Hematopoietic multipotent progenitor cell (in vitro differentiated cells): ENCODE measurements around the gene SPIN2B. TPM values are rescaled to one million over a fixed set of nuclear protein-coding genes. Genes with fewer than 3 reads are reported as not detected.

Experiments used
- DNase-seq, 3 donors: peaks; one replicate each; pipeline ENCODE4 v3.0.0-alpha.2; 2011 to 2015; ENCODE audit warnings: low read depth in 2 of 3, low spot score in 2 of 3
- total RNA-seq: library from RNA; depleted of rRNA; stranded (reverse); fragments of >200 nt; gene quantifications from one replicate; pipeline ENCODE4 v1.2.3, GENCODE V29; 2012

The SPIN2B gene
- total RNA-seq, 1 donor: 8.3 TPM

DNA sequence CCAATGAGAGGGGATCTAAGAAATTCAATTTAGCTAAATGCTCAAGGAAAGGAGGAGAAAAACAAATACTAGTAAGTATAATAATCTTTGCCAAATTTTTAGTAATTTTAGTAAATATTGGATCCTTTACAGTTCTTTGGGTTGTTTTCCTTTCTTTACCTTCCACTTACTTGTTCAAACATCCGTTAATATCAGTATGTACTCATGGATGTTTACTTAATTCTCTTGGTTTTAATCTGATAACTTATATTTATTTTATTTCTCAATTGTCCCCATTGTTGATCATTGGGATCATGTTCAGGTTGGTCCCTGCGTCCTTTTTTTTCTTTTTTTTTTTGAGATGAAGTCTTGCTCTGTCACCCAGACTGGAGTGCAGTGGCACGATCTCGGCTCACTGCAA lies 46.9 kb downstream of the SPIN2B start:
- DNase-seq: no peak

- DNase-seq: no peak
These were observed 51.0 kb downstream of the SPIN2B start for GRCh38 chrX:57070185-57070984.

Other genes with a start within 250 kb of the SPIN2B start
- gene SPIN3, start 126.0 kb downstream of the SPIN2B start, total RNA-seq: 4.0 TPM
- gene SPIN2A, start 15.8 kb upstream of the SPIN2B start, total RNA-seq: 0.27 TPM
- 0.81 TPM for gene FAAH2, start 165.2 kb upstream of the SPIN2B start, total RNA-seq